ENCODE data around the gene NAALAD2. TPM values are rescaled to one million over a fixed set of nuclear protein-coding genes. Genes with fewer than 3 reads are reported as not detected.

Gene NAALAD2
- total and polyA plus RNA-seq, 4 donors: 0.21 to 3.3 (median 1.1) TPM

- no peak for TF ChIP-seq MAX (IDR thresholded peaks at IDR 0.05)
- no peak for TF ChIP-seq RXRA (IDR thresholded peaks at IDR 0.05)
- TF ChIP-seq CTCF (IDR thresholded peaks at IDR 0.05; ENCODE audit: low read depth, low read length, missing input control): no peak
- TF ChIP-seq FOXA1 (IDR thresholded peaks at IDR 0.05): no peak
Observed at GRCh38 chr11:90221803-90222458, 87.5 kb downstream of the NAALAD2 start (continued).

GRCh38 chr11:90222459-90223247 lies 88.2 kb downstream of the NAALAD2 start, which contains the start of gene CHORDC1:
Gene CHORDC1, minus strand, starts transcription at chr11:90223049. Its CDS starts 95 bp downstream, at chr11:90222954.
- peak; percentile 98 for DNase-seq (ENCODE audit: low spot score)
- Histone ChIP-seq H3K9ac (ENCODE audit: low read depth in 1 of 2, low read length in 2 of 2) (peak within 1 kb of the TSS; percentile 85 to 94), H3K27ac (ENCODE audit: low read depth in 1 of 2, low read length in 2 of 2) (peak within 1 kb of the TSS; percentile 92 to 96), H3K27me3 (ENCODE audit: control insufficient read depth in 4 of 4, insufficient read depth in 4 of 4, low read length in 3 of 4) (no peaks in the 10 kb centered on the region), H3K4me3 (ENCODE audit: low read depth in 1 of 3, low read length in 3 of 3) (peak within 1 kb of the TSS; percentile 80 to 99 (median 86)), H3K9me3 (ENCODE audit: control insufficient read depth in 4 of 4, low read length in 3 of 4) (no peaks in the 10 kb centered on the region), H3K36me3 (ENCODE audit: control insufficient read depth in 4 of 4, insufficient read depth in 3 of 4, low read depth in 1 of 4, low read length in 3 of 4) (no peaks in the 10 kb centered on the region), H3K4me1 (ENCODE audit: control insufficient read depth in 4 of 4, insufficient read depth in 4 of 4, low read length in 3 of 4) (peaks cover 2 to 27% (median 8%) of the 10 kb centered on the region in 4 donors)
- under 1% methylated on average over 71 of the region's 71 CpGs for WGBS
- peak; percentile 93 for TF ChIP-seq REST (IDR thresholded peaks at IDR 0.05)
- peak; percentile 89 for TF ChIP-seq TAF1 (conservative IDR thresholded peaks at IDR 0.05)
- no peak for TF ChIP-seq HNF4G (IDR thresholded peaks at IDR 0.05)
- peak in 1 of 2 donors; percentile 23 for TF ChIP-seq RXRA (IDR thresholded peaks at IDR 0.05)
- TF ChIP-seq MAX (IDR thresholded peaks at IDR 0.05): peak; percentile 26
- peak; percentile 91 for TF ChIP-seq YY1 (IDR thresholded peaks at IDR 0.05)
- peak; percentile 50 to 73 for TF ChIP-seq GABPA (IDR thresholded peaks at IDR 0.05 in 1 of 2, conservative IDR thresholded peaks at IDR 0.05 in 1 of 2)
- peak; percentile 59 for TF ChIP-seq ZBTB33 (IDR thresholded peaks at IDR 0.05)
- no peak for TF ChIP-seq RAD21 (IDR thresholded peaks at IDR 0.05)

All from liver (tissue), 9 donors.